GM21576 (cell line): ENCODE measurements around the gene CYFIP1.

Experiments used
- ATAC-seq: cut with Tn5 transposase; IDR thresholded peaks from one replicate; pipeline ENCODE4 v1.9.1; 2021; ENCODE audit warnings: mild to moderate bottlenecking, moderate library complexity; ENCODE audit not compliant: unreplicated experiment

The CYFIP1 gene

DNA sequence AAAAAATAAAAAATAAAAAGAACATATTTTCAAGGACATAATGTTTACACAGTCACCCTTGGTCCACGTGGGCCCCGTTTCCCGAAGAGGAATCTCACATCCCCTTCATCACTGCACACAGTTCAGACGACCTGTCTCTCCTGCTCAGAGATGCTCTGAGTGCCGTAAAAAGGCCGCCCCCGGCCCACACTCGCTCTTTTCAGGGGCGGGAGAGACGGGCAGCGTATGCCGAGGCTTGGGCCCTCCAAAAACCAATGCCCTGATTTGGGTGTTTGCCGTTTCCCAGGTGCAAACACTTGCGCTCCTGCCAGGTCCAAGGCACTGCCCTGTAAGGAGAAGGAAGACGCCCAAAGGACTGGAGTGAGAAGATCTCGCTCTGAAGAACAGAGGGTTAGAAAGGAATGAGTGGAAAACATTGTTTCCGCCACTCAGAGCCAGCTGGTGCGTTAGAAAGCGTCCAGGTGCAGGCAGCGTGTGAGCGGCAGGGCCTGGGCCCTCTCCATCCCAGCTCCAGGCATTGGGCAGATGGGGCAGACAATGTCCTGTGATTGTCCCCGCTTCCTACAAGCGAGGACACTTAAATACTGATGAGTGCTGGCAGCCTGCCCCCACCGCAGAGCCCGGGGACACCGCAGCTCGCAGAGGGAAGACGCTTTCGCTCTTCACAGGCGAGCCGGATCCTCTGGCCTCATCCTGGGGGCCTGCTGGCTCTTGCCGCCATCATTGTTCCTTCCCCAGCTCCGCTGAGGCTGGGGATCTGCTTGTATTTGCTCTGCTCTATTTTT, 88.5 kb downstream of the CYFIP1 start:
- ATAC-seq = no peak

GRCh38 chr15:22890296-22890695, 89.9 kb downstream of the CYFIP1 start:
- ATAC-seq = no peak

- ATAC-seq = no peak
Measured at GRCh38 chr15:22889146-22889818, 90.9 kb downstream of the CYFIP1 start.

- ATAC-seq = no peak
Measured at GRCh38 chr15:22888120-22888859, 91.9 kb downstream of the CYFIP1 start.

GRCh38 chr15:22887157-22887951, 92.8 kb downstream of the CYFIP1 start:
- no peak for ATAC-seq

- ATAC-seq = no peak
Measured at GRCh38 chr15:22885120-22885519, 95.0 kb downstream of the CYFIP1 start.

DNA sequence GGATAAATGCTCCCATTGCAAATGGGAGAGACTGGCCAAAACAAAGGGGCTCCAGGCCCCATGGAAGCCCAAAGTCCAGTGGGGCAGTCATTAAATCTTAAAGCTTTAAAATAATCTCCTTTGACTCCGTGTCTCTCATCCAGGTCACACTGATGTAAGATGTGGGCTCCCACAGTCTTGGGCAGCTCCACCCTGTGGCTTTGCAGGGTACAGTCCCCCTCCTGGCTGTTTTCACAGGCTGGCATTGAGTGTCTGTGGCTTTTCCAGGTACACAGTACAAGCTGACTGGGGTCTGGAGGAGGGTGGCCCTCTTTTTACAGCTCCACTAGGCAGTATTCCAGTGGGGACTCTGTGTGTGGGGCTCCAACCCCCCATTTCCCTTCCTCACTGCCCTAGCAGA, 95.8 kb downstream of the CYFIP1 start:
- ATAC-seq = no peak

- no peak for ATAC-seq
Measured at GRCh38 chr15:22883196-22883595, 97.0 kb downstream of the CYFIP1 start.

GRCh38 chr15:22881739-22882440, 98.3 kb downstream of the CYFIP1 start:
- ATAC-seq = no peak

DNA sequence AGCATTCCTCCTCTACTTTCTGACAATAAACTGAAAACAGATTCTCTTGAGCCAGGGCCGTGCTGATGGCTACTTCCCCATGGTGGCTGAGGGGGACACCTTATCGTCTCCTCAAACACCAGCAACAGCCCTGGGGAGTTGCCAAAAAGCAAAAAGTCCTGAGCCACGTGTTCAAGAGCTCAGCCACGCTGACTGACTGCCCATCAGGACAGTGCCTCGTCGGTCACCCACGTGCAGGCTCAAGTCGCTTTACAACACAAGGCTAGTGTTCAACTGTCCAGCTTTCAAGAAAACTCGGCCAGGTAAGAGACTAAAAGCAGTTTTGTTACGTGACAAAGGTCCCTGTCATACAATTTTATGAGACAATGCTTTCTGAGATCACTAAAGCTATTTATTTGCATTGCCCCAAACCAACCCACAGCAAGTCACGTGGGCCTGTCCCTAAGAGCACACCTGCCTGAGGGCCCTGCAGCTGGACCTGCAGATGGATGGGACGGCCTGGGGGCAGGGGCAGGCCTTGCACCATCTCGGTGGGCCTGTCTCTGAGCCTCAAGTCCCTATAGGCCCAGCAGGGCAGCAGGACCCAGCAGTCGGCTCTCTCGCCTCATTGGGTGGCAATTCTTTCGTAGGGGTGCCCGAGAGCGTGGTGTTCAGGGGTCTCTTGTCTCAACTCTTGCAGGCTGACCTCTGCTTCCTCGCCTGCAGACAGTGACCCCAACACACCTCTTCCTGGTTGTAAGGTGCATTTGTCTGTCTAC, 99.0 kb downstream of the CYFIP1 start:
- no peak for ATAC-seq

- ATAC-seq = no peak
Measured at GRCh38 chr15:22880068-22880980, 99.8 kb downstream of the CYFIP1 start.

DNA sequence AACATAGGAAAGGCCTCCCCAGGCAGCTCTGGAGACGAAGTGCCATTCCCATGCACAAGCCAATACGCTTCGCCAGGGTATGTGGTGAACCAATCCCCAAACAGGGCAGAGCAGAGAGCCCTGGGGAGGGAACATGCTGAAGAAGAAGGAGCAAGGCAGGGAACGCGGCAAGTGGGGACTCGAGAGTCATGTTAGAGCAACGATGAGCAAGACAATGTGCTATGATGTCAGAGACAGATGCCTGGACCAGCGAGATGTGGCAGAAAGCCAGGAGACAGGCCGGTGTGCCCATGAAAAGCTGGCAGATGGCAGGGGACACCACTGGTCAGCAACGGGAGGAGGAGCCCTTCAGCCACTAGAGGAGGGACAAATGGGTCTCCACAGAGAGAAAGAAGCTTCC, 102.1 kb downstream of the CYFIP1 start:
- no peak for ATAC-seq

DNA sequence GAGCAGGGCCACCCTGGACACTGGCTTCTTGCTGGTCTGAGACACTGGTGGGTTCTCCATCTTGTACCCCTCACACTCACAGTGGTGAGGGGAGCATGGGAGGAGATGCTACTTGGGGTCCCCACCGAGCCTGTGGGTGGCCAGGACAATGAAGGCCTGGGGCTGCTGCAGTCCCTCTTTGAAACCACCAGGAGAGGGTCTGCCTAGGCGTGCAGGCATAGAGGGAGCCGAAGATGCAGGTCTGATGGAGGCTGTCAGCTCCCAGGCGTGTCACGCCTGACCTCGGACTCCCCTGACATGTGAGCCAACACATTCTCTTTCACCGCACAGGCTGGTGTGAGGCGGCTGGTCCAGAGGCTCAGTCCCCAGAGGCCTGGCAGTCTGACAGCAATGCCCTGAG, 102.6 kb downstream of the CYFIP1 start:
- no peak for ATAC-seq

DNA sequence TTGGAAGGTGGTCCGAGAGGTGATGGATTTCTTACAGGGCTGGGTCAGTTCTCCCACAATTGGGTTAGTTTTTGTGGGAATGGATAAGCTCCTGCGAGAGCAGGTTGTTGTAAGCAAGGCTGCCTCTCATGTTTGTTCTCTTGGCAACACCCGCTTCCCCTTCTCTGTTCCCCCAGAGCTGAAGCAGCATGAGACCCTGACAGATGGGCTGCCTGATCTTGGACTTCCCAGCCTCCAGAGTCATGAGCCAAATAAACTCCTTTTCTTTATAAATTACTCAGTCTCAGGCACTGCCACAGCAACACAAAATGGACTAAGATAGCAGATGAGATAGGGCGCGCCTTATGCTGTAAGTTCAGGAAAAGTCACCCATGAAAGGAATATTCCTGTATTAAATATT, 103.1 kb downstream of the CYFIP1 start:
- ATAC-seq = no peak

DNA sequence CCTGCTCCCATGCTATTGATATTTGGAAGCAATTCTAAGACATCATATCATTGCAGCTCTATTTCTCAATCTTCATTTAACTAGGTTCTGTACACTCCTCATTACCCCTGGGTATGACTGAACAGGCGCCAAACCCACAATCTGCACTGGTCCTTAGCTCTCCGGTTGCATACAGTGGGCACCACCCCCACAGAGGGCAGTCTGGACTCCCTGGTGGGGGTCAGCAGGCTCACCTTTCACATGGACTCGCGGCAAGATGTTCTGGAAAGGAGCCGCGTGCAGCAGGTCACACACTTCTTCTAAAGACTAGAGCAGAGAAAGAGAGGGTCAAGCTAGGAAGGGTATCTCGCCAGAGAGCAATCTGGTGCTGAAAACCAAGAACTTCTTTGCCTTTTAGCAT, 105.2 kb downstream of the CYFIP1 start:
- no peak for ATAC-seq

DNA sequence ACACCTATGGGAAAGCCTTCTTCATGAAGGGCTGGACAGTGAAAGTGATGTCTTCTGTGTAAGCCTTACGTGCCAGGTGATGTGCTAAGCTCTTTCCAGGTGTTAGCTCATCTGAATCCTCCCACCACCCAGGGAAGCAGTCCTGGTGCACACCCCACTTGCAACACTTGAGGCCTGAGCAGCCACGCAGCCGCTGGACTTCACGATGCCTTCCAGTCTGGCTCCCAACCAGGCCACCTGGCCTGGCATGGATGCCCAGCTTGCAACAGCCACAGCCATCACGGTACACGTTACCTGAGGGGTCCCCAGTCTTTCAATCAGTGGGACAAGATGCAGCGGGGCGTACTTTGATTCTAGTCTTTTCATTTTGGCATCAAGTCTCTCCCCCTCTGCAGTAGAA, 105.9 kb downstream of the CYFIP1 start:
- no peak for ATAC-seq

DNA sequence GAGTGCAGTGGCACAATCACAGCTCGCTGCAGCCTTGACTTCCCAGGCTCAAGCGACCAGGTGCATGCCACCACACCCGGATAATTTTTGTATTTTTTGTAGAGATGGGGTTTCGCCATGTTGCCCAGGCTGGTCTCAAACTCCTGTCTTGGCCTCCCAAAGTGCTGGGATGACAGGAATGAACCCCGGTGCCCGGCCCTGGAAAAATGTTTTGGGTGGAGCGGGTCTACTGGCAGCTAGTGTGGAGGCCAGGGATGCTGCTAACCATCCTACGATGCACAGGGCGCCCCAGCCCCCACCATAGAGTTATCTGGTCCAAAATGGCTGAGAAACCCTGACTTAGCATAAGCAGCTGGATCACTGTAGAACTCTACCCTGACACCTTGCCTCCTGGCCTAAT, 106.3 kb downstream of the CYFIP1 start:
- no peak for ATAC-seq

DNA sequence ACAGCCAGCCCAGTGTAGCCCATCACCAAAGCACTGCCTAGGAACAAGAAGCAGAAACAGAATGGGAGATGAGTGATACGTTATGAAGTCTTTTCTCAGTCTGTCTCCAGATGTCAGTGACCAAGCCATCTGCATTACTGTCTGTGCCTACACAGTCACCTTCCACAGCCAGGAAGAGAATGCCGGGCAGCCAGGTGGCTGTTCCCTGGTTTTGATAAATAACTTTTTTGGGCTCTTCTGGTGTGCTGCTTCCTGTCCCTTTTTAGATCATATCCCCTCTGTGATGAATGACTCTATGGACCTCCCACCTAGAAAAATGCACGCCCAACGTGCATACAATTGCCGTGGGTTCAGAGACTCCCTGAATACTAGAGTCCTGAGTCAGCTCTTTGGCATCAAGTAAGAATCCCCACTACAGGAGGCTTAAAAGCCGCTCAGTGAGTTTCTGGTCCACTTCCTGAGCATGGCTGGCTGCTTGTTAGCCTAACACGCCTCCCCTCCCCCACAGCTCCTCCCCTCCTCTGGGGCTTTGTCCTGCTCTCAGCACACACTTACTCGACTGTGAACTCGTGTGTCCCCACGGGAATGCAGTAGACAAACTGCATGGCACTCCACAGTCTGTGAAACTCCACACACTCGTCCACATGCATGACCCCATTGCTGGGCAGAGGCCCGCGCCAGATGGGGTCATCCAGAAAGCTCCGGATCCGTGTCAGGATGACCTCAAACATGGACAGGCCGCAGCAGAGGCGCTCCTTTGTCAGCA, 107.0 kb downstream of the CYFIP1 start:
- no peak for ATAC-seq
